ELF-1 (cell line): Measurements from ENCODE around the gene GARNL3.

Experiments used
- DNase-seq: peaks from one replicate; pipeline ENCODE4 v3.0.0-alpha.2; 2016; ENCODE audit warnings: low read depth, low spot score

GARNL3 gene

DNA sequence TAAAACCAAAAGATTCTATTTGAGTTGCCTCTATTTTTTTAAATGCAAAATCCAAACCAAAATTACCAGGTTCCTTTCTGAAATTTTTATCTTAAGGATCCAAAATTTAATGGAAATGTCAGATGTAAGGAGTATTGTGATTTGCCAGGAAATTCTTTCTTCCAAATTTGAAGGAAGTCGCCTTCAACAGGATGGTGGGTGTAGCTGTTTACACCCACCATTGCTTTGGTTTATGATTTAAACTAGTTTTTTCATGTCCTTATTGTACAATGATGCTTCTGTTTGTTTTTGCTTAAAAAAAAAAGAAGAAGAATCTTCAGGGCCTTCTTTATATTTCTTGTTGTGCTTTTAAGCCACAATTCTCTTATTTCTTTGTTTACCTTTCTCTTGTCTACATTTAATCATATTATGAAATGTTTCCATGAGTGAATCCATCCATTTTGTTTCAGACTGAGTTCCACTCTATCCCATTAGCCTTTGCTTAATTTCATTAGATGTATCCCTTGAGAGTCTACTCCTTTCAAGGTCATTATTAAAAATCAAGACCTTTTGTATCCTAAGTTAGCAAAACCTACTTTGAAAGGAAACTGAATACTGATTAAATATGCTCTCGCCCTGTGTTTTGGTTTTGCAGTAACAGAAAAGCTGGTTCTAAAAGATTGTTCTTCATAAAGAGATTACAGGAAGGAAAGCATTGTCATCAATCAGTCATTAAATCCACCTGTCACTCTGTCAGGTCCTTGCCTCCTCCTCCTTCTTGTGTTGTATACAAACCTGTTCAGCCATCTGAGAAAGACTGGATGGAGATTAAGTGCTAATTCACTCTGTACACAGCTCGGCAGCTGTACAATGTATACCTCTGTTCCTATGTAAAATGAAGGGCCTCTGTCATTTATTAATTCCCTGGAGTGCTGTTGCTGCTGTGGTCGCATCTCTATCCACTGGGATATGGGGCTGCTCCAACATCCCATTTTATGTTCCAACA, 86.9 kb downstream of the GARNL3 start:
- DNase-seq, result no peak

DNA sequence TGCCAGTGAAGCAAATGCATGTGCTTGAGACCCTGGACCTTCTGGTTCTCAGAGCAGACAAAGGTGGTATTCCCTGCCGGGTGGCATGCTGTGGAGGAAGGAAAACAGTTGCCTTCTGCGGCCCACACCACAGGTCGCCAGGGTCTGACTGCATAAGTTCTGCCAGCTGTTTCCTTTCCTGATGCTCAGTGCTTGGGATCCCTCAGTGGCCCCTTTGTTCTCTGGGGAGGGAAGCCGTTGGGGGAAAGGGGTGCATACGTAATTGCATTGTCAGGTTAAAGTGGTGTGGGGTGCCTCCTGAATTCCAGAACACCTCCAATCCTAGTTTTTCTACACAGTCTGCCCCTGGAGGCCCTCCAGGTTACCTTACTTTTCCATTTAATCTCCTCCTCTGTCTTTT, 89.3 kb downstream of the GARNL3 start:
- no peak for DNase-seq

DNA sequence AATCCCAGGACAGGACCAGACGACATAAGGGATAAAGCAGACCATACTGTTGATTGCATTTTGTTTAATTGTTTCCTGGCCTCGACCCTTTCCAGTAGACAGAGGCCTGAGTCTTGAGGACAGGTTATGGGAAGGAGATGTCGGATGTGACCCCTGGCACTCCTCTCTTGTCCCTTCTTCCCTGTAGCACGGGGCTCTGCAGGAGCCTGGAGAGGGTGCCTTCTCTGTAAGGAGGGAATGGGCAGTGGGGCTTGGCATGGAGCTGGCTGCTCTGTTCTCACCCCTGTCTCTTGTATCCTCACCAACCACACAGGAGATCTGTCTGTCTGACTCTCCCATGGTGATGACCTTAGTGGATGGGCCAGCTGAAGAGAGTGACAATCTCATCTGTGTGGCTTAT, 92.3 kb downstream of the GARNL3 start:
- no peak for DNase-seq

DNA sequence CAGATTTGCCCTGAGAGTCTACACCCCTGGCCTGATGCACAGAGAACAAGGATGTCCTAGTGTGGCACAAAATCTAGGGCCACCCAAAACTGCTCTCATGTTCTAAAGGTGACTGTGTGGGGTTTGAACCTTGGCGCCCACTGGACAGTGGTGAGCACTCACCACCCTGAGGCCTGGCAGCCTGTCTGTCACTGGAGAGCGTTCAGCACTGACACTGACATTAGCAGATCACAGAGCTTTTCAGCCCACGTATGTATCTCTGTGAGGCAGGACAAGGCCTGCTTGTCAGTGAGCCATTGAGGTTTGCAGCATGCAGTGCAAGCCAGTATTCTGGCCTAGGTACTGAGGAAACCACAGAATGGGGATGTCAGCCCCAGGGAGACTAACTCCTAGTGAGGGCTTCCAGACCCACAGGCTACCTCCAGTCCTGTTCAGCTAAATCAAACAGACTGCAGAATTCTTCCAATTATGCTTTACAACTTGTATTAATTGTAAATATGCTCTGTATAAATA, 93.5 kb downstream of the GARNL3 start:
- no peak for DNase-seq

DNA sequence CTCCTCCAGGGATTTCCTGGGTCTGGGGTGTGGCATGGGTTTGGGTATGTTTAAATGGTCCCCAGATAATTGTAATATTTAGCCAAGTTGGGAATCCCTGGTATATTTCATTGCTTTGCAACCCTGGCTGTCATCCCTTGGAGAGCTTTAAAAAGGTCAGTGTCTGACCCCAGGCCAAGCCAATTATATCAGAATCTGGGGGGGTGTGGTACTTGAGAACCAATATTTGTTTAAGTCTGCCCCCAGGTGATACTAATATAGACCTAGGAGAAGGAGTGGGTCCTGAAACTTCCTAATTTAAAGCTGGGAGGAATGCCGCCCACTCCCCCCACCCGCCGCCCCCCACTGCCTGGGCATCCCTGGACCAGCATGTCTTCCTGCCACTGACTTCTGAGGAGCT, 94.2 kb downstream of the GARNL3 start:
- no peak for DNase-seq

DNA sequence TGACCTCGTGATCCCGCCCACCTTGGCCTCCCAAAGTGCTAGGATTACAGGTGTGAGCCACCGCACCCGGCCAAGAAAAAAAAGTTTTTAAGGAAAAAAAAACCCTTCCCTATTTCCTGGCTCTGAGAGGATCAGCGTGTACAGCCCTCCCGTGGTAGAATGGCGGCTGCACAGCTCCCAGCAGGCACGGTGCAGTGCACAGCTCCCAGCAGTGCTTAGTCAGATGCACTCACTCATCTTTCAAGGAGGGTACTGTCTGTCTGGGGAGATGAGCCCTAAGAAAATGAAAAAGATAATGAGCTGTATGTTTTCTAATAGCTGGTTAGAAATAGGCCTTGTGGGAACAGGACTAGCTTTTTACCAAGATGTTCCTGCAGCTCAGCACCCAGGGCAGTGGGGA, 95.7 kb downstream of the GARNL3 start:
- DNase-seq, result no peak

DNA sequence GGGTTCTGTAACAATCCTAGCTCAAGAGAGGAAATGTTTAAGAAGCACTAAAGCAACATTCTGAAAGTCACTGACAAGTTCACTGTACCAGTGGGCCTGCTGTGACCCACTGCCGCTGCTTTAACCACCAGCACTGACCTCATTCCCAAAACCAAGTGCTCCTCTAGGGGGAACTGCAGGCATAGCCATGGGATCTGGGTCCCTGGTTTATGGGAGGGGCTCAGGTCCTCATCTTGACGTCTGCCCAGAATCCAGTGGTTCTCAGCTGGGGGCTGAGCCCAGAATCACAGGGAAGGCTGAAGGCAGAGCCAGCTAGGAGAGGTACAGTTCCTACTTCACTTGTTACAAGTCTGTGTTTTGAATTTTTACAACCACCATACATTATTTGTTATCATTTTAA, 96.3 kb downstream of the GARNL3 start:
- peak; percentile 66 for DNase-seq

DNA sequence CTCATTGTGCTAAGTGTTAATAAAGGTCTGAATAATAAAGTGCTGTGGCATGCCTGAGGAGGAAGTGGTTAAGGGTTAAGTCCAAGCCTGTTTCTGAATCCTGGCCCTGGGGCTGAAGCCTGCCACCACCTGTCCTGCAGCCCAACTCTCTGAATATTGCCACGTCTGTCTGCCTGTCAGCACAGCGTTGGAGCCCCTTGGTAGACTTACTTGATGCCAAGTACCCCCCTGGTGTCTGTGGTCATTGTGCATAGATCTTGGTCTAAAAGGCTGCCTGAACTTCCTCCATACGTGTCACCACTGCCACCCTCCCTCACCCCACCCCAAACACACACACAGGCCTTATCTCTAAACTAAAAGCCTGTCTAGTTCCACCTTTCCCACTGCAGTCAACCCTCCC, 97.0 kb downstream of the GARNL3 start:
- no peak for DNase-seq

DNA sequence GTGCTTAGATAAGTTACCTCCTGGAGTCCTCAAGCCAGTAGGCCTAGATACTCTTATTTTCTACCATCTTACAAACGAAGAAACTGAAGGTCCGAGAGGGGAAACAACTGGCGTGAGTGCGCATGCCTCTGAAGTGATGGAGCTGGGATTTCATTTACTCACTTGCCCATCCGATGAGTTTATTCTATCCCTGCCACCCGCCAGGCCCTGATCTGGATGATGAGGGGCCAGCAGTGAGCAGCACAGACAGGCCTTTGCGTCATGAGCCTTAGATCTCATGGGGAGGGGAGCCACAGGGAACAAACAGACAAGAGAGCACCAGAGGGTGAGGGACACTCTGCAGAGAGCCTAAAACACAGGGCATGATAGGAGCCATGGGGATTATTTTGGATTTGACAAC, 98.3 kb downstream of the GARNL3 start:
- DNase-seq, result no peak

DNA sequence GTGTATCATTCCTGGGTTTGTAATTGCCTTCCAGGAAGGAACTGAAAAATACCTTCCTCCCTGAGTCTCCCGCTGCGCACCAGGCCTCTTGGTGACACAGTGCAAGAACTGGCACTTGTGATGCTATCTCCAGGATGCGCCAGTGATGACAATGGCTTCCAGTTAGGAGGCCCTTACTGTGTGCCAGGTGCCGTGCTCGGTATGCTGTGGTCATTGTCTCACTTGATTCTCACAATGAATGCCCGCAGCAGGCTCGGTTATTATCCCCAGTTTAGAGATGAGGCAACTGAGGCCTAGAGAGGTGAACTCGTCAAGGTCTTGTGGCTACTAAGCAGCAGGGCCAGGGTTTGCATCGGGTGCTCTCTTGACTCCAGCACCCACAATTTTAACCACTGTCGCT, 100.9 kb downstream of the GARNL3 start:
- no peak for DNase-seq

DNA sequence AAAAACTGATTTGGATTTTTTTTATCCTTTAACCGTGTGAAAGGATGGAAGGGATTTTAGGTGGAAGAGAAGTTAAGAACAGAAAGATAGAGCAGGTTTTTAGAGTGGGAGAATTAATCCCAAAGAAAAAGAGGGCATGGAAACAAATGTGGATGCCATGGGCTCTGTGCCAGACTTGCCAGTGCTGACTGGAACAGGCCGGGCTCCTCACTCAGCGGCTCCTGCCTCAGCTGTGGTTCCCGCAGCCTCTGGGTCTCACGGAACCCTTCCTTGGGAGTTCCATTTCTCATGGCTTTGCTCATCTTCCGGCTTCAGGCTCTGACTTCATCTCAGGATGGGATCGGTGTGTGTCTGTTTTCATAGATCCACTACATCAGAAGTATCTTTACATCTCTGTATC, 102.0 kb downstream of the GARNL3 start:
- no peak for DNase-seq

DNA sequence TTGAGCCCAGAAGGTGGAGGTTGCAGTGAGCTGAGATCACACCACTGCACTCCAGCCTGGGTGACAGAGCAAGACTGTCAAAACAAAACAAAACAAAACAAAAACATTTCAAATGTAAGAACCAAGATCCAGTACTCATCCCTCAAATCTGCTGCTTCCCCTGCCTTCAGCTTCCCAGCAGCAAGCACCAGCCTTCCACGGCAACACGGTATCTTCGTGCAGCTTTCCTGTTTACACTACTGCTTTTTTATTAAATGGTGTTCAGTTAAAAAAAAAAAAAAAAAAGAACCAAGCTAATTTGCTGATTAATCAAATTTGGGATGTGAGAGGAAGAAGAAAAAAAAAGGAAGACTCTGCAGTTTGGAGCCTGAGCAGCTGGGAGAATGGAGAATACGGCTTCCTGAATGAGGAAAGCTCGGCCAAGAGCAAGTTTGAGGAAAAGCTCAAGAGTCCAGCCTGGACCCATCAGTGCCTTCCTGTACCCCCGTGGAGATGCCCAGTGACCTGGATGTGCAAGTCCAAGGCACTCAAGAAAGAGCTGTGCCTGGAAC, 104.4 kb downstream of the GARNL3 start:
- DNase-seq, result no peak

DNA sequence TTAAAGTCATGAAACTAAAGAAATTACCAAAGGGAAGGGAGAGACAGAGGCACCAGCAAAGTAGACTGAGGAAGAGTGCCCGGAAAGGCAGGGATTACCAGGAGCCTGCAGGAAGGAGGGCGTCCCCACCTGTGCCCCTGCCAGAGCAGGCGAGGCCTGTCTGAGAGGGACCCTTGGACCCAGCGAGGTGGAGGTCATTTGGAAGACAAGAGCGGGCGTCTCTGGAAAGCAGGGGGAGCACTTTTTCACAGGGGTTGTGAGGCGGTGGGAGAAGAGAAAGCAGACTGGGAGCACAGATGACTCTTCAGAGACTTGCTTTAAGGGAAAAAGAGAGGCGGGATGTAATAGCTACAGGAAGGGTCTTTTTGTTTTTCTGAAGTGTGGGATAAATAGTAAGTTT, 104.9 kb downstream of the GARNL3 start:
- DNase-seq, result no peak

DNA sequence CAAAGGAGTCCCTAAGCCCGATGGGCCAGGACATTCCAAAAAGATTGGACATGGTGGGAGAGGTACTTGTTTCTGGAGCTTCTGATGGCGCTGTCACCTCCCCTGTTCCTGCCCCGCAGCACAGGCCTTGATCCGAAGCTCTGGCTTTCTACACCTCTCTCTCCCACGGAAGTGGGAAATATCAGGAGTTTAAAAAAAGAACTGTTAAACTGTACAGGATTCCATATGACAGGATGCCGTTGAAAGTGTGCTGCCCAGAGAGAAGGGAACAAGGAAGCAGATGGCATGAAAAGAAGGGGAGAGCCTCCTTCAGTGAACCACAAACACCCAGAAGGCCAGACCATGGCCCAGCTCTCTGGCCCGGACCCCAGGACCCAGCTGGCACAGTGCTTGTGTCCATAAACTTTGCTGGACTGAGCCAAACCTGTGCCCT, 105.6 kb downstream of the GARNL3 start:
- DNase-seq, result no peak

DNA sequence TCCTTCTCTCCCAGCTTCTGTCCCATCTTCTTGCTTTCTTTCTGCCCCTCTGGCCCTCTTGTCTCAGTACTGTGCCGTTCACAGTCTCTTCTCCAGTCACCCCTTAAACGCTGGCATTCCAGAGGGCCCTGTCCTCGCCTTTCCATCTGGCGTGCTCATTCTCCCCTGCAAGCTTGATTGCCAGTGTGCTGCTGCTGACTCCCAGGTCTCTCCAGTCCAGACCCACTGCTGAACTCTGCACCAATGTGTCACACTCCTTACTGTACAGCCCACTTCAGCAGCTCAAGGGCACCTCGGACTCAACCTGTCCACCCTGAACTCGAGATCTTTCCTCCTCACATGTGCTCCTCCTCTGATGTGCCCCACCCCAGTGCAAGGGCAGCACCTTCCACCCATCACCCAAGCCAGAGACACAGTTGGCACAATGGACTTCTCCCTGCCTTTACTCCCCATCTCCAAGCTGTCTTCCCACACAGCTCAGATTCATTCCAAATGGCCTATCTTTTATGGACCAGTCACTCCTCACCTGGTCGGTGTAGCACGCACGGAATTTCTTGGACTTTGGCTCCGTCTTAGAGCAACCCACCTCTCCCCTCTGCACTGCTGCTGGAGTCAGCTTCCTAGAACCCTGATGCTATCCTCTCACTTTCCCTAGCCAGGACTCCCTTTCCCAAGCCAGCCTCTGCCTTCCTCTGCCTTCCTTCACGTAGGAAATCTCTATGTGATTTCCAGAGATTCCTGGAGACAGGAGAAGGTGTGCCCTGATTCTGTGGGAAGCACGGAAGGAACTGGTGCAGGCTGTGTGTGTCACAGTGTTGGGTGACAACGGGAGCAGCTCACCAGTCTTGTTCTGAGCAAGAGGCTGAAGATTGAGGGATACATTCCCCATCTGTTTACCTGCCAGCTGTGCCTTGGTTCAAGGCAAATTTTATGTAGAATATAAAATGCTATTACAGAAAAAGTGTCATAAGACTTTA, 106.4 kb downstream of the GARNL3 start:
- no peak for DNase-seq

DNA sequence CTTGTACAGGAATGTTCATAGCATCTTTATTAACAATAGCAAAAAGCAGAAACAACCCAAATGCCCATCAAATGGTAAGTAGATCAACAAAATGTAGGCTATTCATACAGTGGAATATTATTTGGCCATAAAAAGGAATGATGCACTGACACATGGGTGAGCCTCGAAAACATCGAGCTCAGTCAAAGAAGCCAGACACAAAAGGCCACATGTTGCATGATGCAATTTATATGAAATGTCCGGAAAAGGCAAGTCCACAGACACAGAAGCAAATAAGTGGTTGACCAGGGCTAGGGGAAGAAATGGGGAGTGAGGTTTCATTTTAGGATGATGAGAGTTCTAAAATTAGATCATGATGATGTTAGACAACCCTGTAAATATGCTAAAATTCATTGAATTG, 115.9 kb downstream of the GARNL3 start:
- DNase-seq, result no peak

DNA sequence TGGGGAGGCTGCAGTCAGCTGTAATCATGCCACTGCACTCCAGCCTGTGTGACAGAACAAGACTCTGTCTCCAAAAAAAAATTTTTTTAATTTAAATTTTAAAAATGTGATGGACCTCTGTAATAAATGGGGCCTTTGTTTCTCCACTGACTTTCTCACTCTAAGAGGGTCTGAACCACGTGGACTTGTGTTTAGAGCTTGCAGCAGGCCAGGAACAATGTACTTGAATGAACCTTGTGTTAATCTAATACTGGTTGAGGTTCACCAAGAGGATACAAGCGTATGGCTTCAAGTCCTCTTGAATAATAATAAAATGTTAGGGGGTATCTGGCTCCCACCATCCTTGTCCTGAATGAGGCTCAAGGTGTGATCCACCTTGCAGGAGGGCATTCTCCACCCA, 118.0 kb downstream of the GARNL3 start:
- no peak for DNase-seq

DNA sequence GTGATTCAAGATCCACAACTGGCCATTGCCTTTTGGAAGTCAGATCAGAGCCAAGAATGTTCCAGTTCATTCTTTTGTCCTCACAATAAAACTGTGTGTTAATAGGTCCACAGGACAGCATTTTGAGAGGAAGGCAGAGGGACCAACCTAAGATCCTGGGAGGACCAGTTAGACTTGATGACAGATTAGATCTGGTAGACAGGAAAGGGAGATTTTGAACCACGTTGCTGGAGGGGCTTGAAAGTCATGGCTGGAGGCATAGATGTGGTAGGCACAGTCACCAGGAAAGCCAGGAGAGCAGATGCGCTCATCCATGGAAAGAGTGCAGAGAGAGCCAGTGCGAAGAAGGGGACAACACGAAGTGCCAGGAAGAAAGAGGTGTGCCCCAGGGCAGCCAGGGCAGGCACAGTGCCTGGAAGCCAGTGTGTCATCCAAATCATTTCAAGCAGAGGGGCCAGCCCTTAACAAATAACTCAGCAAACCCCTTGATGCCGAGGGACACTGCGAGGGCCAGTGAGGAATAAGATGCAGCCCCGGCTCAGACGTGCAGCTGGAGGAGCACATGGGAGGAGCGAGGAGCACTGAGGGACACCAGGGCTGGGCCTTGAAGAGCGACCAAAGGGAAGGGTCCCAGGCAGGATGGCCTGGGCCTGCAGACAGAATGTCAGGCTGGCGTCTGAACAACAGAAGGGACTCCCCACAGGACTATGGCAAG, 119.6 kb downstream of the GARNL3 start:
- peak; percentile 23 for DNase-seq

DNA sequence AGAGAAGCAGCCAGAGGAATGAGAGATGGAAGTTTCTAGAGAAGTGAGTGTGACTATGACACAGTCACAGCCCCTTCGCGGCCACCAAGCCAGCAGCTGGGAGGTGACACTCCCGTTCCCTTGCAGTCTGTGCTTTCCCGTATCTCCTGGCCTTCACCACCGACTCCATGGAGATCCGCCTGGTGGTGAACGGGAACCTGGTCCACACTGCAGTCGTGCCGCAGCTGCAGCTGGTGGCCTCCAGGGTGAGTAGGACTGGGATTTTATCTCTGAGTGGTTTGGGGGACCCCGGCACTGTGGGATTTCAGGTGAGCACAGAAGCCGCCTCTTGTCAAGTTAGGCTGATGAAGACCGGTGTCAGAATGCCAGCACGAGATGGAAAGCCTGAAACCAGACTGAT, 120.3 kb downstream of the GARNL3 start:
- DNase-seq, result no peak

DNA sequence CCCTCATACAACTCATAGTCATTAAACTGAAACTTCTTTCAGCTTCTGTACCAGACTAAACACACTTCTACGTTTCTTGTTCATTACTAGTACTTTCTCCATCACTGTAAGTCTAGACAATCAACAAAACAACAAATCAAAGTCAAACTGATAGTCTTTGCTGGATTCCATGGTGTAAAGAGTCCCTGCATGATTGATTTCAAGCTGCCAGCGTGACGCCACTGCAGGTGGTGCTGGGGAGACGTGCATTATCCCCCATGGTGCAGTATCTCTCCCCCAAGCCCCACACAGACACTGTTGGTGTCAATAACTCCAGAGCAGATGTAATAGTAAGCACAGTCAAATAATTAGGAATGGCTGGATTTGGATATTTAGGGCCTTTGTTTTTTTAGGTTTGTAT, 121.7 kb downstream of the GARNL3 start:
- no peak for DNase-seq

DNA sequence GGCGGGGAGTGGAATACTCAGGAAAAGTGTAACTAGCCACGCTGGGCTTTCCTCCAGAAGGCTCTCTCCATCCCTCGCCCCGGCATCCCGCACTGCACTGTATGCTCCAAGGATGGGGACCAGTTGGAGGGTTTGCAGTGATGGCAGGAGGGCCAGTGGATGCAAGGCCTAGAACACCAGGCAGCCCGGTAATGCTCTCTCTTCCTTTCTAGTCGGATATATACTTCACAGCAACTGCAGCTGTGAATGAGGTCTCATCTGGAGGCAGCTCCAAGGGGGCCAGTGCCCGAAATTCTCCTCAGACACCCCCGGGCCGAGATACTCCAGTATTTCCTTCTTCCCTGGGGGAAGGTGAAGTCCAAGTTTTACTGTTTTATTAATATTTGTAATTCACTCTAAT, 122.4 kb downstream of the GARNL3 start:
- DNase-seq, result no peak
